Activated CD4-positive, alpha-beta T cell treated with anti-CD3 and anti-CD28 coated beads, Interleukin-2, amount 10 ng/mL, durations not matched to agents 7 days and 5 days (primary cell): ENCODE data around the gene CNTN4. TPM values are rescaled to one million over a fixed set of nuclear protein-coding genes. Genes with fewer than 3 reads are reported as not detected.

Experiments used
- CTCF ChIA-PET: fragments of 350-600 bp; sonication (Branson Sonifier 250); formaldehyde crosslinking; loops from one replicate; lab custom pipeline; 2021; ENCODE audit warnings: antibody characterized with exemption; lab: Charles Lee
- POLR2A ChIA-PET: fragments of 350-600 bp; sonication (Branson Sonifier 250); formaldehyde crosslinking; loops from one replicate; lab custom pipeline; 2021; ENCODE audit warnings: antibody characterized with exemption; lab: Charles Lee
- DNase-seq: peaks from one replicate; pipeline ENCODE4 v3.0.0-alpha.2; 2020
- H3K27ac Mint-ChIP-seq: one replicate; pipeline ENCODE4 v1.8.0; 2021; ENCODE audit warnings: mild to moderate bottlenecking, moderate library complexity, mixed read lengths
- H3K27me3 Mint-ChIP-seq: one replicate; pipeline ENCODE4 v1.8.0; 2021; ENCODE audit warnings: mixed read lengths
- H3K36me3 Mint-ChIP-seq: one replicate; pipeline ENCODE4 v1.8.0; 2021; ENCODE audit warnings: low read depth, mixed read lengths
- H3K4me1 Mint-ChIP-seq: one replicate; pipeline ENCODE4 v1.8.0; 2021; ENCODE audit warnings: mixed read lengths
- H3K4me3 Mint-ChIP-seq: one replicate; pipeline ENCODE4 v1.8.0; 2021; ENCODE audit warnings: mild to moderate bottlenecking, moderate library complexity, mixed read lengths
- H3K9me3 Mint-ChIP-seq: one replicate; pipeline ENCODE4 v1.8.0; 2021; ENCODE audit warnings: mixed read lengths
- total RNA-seq, 2 experiments: library from RNA; stranded (reverse); gene quantifications; one replicate each; pipeline ENCODE4 v1.2.3, GENCODE V29; 2021

CNTN4 gene
- total RNA-seq, 2 experiments from 2014 or later, result not detected

GRCh38 chr3:2839876-2840275, 741.2 kb downstream of the CNTN4 start:
- H3K36me3 Mint-ChIP-seq, result no peaks in the 10 kb centered on the region
- no peaks in the 10 kb centered on the region for H3K9me3 Mint-ChIP-seq
- no peaks in the 10 kb centered on the region for H3K27me3 Mint-ChIP-seq
- POLR2A ChIA-PET, result no interaction called here
- no peak overlapping the region for H3K27ac Mint-ChIP-seq
- no peak for DNase-seq
- CTCF ChIA-PET, result no interaction called here
- no peak overlapping the region for H3K4me3 Mint-ChIP-seq
- H3K4me1 Mint-ChIP-seq, result no peaks in the 10 kb centered on the region

GRCh38 chr3:2847062-2847841, 748.6 kb downstream of the CNTN4 start:
- no peak overlapping the region for H3K4me3 Mint-ChIP-seq
- ChIA-PET POLR2A (interaction anchor here (0.6 kb wide), 1 partner anchor 235 kb away, joined by 4 read pairs; no protein-coding TSS in a partner anchor), CTCF (interaction anchor here (0.6 kb wide), 1 partner anchor 1010 kb away, joined by 3 read pairs; no protein-coding TSS in a partner anchor)
- no peaks in the 10 kb centered on the region for H3K36me3 Mint-ChIP-seq
- no peaks in the 10 kb centered on the region for H3K9me3 Mint-ChIP-seq
- DNase-seq, result no peak
- no peak overlapping the region for H3K27ac Mint-ChIP-seq
- H3K27me3 Mint-ChIP-seq, result no peaks in the 10 kb centered on the region
- no peaks in the 10 kb centered on the region for H3K4me1 Mint-ChIP-seq

- Mint-ChIP-seq H3K36me3 (no peaks in the 10 kb centered on the region), H3K27ac (no peak overlapping the region), H3K9me3 (no peaks in the 10 kb centered on the region), H3K4me1 (no peaks in the 10 kb centered on the region), H3K27me3 (no peaks in the 10 kb centered on the region), H3K4me3 (no peak overlapping the region)
- no peak for DNase-seq
- POLR2A ChIA-PET, result no interaction called here
- CTCF ChIA-PET, result no interaction called here
Observed at GRCh38 chr3:2849092-2849491, 750.4 kb downstream of the CNTN4 start.

GRCh38 chr3:2850701-2851100, 752.0 kb downstream of the CNTN4 start:
- Mint-ChIP-seq H3K27me3 (no peaks in the 10 kb centered on the region), H3K4me1 (no peaks in the 10 kb centered on the region), H3K27ac (no peak overlapping the region), H3K4me3 (no peak overlapping the region), H3K9me3 (no peaks in the 10 kb centered on the region), H3K36me3 (no peaks in the 10 kb centered on the region)
- ChIA-PET POLR2A (no interaction called here), CTCF (no interaction called here)
- no peak for DNase-seq

- Mint-ChIP-seq H3K27ac (no peak overlapping the region), H3K4me3 (no peak overlapping the region), H3K9me3 (no peaks in the 10 kb centered on the region), H3K36me3 (no peaks in the 10 kb centered on the region), H3K27me3 (no peaks in the 10 kb centered on the region), H3K4me1 (no peaks in the 10 kb centered on the region)
- ChIA-PET POLR2A (no interaction called here), CTCF (no interaction called here)
- no peak for DNase-seq
Observed at GRCh38 chr3:2851361-2851760, 752.7 kb downstream of the CNTN4 start.

- ChIA-PET POLR2A (no interaction called here), CTCF (no interaction called here)
- no peak overlapping the region for H3K4me3 Mint-ChIP-seq
- H3K4me1 Mint-ChIP-seq, result no peaks in the 10 kb centered on the region
- DNase-seq, result no peak
- no peak overlapping the region for H3K27ac Mint-ChIP-seq
- no peaks in the 10 kb centered on the region for H3K36me3 Mint-ChIP-seq
- H3K27me3 Mint-ChIP-seq, result no peaks in the 10 kb centered on the region
- H3K9me3 Mint-ChIP-seq, result no peaks in the 10 kb centered on the region
Observed at GRCh38 chr3:2851835-2852234, 753.2 kb downstream of the CNTN4 start.

GRCh38 chr3:2853651-2854050, 755.0 kb downstream of the CNTN4 start:
- H3K27me3 Mint-ChIP-seq, result no peaks in the 10 kb centered on the region

GRCh38 chr3:2856138-2857133, 757.8 kb downstream of the CNTN4 start:
- Mint-ChIP-seq H3K4me3 (no peak overlapping the region), H3K9me3 (no peaks in the 10 kb centered on the region), H3K4me1 (no peaks in the 10 kb centered on the region), H3K27ac (no peak overlapping the region), H3K36me3 (no peaks in the 10 kb centered on the region), H3K27me3 (peaks cover 2% of the 10 kb centered on the region)
- CTCF ChIA-PET, result interaction anchor here (1.0 kb wide), 1 partner anchor 22 kb away, joined by 3 read pairs; no protein-coding TSS in a partner anchor
- no peak for DNase-seq
- POLR2A ChIA-PET, result no interaction called here

More at GRCh38 chr3:2853651-2854050, 755.0 kb downstream of the CNTN4 start:
- Mint-ChIP-seq H3K36me3 (no peaks in the 10 kb centered on the region), H3K4me1 (no peaks in the 10 kb centered on the region), H3K4me3 (no peak overlapping the region), H3K9me3 (no peaks in the 10 kb centered on the region), H3K27ac (no peak overlapping the region)
- no peak for DNase-seq
- ChIA-PET CTCF (no interaction called here), POLR2A (no interaction called here)

- no peak overlapping the region for H3K27ac Mint-ChIP-seq
- no peaks in the 10 kb centered on the region for H3K9me3 Mint-ChIP-seq
- H3K4me3 Mint-ChIP-seq, result no peak overlapping the region
- peaks cover 2% of the 10 kb centered on the region for H3K27me3 Mint-ChIP-seq
- H3K4me1 Mint-ChIP-seq, result no peaks in the 10 kb centered on the region
- CTCF ChIA-PET, result no interaction called here
- POLR2A ChIA-PET, result no interaction called here
- DNase-seq, result no peak
- no peaks in the 10 kb centered on the region for H3K36me3 Mint-ChIP-seq
Observed at GRCh38 chr3:2860626-2861025, 762.0 kb downstream of the CNTN4 start.

GRCh38 chr3:2861120-2861519, 762.5 kb downstream of the CNTN4 start:
- Mint-ChIP-seq H3K4me1 (no peaks in the 10 kb centered on the region), H3K27ac (no peak overlapping the region), H3K9me3 (no peaks in the 10 kb centered on the region), H3K27me3 (peaks cover 2% of the 10 kb centered on the region), H3K36me3 (no peaks in the 10 kb centered on the region), H3K4me3 (no peak overlapping the region)
- CTCF ChIA-PET, result no interaction called here
- POLR2A ChIA-PET, result no interaction called here
- no peak for DNase-seq

- Mint-ChIP-seq H3K36me3 (no peaks in the 10 kb centered on the region), H3K27me3 (peaks cover 2% of the 10 kb centered on the region), H3K4me3 (no peak overlapping the region), H3K27ac (no peak overlapping the region), H3K9me3 (no peaks in the 10 kb centered on the region), H3K4me1 (no peaks in the 10 kb centered on the region)
- ChIA-PET POLR2A (no interaction called here), CTCF (no interaction called here)
- no peak for DNase-seq
Observed at GRCh38 chr3:2861920-2862319, 763.3 kb downstream of the CNTN4 start.

- ChIA-PET CTCF (no interaction called here), POLR2A (no interaction called here)
- H3K36me3 Mint-ChIP-seq, result no peaks in the 10 kb centered on the region
- no peaks in the 10 kb centered on the region for H3K9me3 Mint-ChIP-seq
- no peaks in the 10 kb centered on the region for H3K4me1 Mint-ChIP-seq
- no peak overlapping the region for H3K27ac Mint-ChIP-seq
- DNase-seq, result no peak
- peaks cover 2% of the 10 kb centered on the region for H3K27me3 Mint-ChIP-seq
- H3K4me3 Mint-ChIP-seq, result no peak overlapping the region
Observed at GRCh38 chr3:2862366-2862765, 763.7 kb downstream of the CNTN4 start.

GRCh38 chr3:2863127-2863526, 764.5 kb downstream of the CNTN4 start:
- H3K4me3 Mint-ChIP-seq, result no peak overlapping the region
- H3K4me1 Mint-ChIP-seq, result no peaks in the 10 kb centered on the region
- CTCF ChIA-PET, result no interaction called here
- H3K27me3 Mint-ChIP-seq, result peaks cover 2% of the 10 kb centered on the region
- H3K36me3 Mint-ChIP-seq, result no peaks in the 10 kb centered on the region
- no peaks in the 10 kb centered on the region for H3K9me3 Mint-ChIP-seq
- POLR2A ChIA-PET, result no interaction called here
- DNase-seq, result no peak
- no peak overlapping the region for H3K27ac Mint-ChIP-seq
